GM19372 (cell line): Measurements from ENCODE around the gene TCF3.
"Not testable (repeated sequence)": the region's sequence is repeated elsewhere in the genome, so short reads cannot be mapped to it uniquely, and the experiment has no call there.

Experiments
- ATAC-seq: cut with Tn5 transposase; IDR thresholded peaks from one replicate; pipeline ENCODE4 v1.9.1; 2021; ENCODE audit warnings: mild to moderate bottlenecking, low read depth, moderate library complexity; ENCODE audit not compliant: unreplicated experiment

TCF3 gene

GRCh38 chr19:1652471-1653299, at the start of gene TCF3:
TCF3 (minus strand) TSS chr19:1652615; CDS start chr19:1650248, 2,367 bp downstream.
- ATAC-seq: peak; percentile 74

- ATAC-seq: no peak
These were observed 48.6 kb upstream of the TCF3 start for GRCh38 chr19:1700733-1701663.

DNA sequence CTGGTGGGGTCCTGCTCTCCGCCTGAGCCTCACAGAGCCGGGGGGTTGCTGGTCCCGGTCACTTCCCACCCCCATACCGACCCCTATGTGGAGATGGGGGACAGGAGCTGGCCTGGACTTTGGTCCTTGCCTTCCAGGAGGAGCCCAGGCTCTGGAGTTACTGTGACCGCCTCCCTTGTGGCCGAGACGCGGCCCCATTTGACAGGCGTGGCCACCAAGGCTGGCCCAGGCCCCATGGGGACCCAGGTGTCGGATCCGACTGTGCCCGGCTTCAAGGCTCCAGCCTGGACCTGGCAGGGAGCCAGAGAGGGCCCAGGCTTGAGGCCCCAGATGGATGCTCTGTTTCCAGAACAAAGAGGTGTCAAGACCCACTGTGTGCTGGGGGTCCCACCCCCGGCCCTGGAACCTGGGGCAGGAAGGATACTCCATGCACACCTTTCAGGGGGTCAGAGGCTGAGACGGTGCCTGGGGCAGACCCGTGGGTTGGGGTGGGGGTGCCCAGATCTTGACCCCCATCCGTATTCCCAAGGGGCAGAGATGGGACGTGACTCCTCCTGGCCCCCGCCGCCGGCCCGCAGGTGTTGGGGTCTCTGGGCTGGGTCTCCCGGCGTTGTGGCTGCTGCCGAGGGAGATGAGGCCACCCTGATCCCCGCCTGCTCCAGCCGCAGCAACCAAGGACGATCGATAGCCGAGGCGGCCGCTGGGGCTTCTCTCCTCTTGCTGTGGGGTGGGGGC, 47.8 kb upstream of the TCF3 start:
- no peak for ATAC-seq

DNA sequence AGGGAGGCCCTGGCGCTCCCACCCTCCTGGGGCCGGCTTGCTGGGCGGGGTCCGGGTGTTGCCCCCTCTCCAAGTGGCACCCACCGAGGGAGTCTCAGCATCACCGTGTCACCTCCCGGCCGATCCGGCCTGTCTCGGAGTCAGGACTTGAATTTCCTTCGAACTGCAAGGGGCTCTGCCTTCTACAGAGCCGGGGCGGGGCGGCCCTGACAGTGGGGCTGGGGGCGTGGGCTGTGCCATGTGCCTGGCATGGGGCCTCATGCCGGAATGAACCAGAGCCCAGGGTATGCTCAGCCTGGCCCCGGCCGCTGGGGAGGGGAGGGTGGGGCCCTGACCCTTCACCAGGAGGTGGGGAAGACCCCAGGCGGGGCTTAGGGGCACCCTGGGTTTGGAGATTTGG, 47.0 kb upstream of the TCF3 start:
- ATAC-seq: no peak

DNA sequence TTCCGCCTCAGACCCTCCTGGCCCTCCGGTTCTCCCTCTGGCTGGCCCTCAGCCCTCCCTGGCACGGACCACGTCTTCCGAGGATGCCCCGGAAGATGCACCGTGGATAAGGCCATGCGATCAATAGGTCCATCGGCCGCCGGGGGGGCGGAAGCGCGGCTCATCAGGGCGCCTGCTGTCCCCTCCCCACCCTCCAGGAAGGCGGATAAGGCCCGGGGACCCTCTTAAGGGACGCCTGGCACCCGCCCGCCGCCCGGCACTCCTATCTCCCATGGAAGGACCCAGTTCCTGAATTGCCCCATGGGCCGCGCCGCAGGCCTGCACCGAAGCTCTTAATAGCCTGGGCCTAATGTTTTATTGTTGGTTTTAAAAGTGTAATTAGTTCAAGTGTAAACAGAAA, 46.2 kb upstream of the TCF3 start:
- ATAC-seq: no peak

DNA sequence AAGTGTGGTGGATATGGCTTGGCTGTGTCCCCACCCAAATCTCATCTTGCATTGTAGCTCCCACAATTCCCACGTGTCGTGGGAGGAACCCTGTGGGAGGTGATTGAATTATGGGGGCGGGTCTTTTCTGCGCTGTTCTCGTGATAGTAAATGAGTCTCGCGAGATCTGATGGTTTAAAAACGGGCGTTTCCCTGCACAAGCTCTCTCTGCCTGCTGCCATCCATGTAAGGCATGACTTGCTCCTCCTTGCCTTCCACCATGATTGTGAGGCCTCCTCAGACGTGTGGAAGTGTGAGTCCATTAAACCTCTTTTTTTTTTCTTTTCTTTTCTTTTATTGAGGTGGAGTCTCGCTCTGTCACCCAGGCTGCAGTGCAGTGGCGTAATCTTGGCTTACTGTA, 43.1 kb upstream of the TCF3 start:
- not testable (repeated sequence) for ATAC-seq

DNA sequence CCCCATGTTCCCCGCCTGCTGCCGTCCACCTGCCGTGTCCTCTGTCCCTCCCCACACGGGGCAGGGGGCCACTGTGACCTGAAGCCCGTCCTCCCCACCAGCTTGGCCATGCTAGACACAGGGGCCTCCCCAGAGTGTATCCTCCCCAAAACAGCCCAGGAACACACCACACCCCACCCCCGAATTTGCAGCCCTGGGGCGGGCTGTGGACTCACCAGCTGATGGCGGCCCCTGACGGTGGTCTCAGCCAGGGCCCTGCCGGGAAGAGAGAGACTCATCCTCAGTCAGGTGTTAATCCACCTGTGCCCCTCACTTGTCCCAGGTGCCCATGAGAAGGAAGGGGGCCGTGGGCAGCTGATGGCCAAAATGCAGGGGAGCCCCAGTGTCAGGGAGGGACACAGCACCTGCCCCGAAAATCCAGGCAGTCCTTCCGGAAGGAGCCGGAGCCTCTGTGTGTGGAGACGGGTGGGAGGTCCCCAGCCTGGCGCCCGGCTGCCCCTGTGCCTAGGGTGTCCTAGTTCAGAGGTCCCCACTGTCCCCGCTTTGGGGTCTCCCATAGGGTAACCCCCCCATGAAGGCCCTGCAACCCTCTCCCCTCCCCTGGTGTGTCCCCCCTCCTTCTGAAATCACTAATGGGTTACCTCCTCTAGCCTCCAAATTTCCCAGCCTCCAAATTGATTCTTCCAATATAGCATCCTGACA, 39.3 kb upstream of the TCF3 start:
- ATAC-seq: no peak

- ATAC-seq: no peak
These were observed 38.4 kb upstream of the TCF3 start for GRCh38 chr19:1690699-1691307.

- ATAC-seq: not testable (repeated sequence)
These were observed 33.4 kb upstream of the TCF3 start for GRCh38 chr19:1685785-1686184.

GRCh38 chr19:1685046-1685445, 32.6 kb upstream of the TCF3 start:
- ATAC-seq: no peak

GRCh38 chr19:1684573-1684912, 32.1 kb upstream of the TCF3 start:
- ATAC-seq: no peak

GRCh38 chr19:1683869-1684572, 31.6 kb upstream of the TCF3 start:
- ATAC-seq: no peak

- no peak for ATAC-seq
These were observed 28.6 kb upstream of the TCF3 start for GRCh38 chr19:1680976-1681375.

DNA sequence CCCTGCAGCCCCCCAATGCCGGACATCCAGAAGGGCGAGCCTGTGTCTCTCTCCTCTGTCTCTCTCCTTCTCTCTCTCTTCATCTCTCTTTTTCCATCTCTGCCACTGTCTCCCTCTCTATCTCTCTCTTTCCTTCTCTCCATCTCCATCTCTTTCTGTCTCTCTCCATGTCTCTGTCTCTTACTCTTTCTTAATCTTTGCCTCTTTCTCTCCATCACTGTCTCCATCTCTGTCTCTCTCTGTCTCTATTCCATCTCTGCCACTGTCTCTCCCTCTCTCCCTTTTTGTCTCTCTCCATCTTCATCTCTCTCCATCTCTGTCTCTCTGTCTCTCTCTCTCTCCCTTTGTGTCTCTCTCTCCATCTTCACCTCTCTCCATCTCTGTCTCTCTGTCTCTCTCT, 25.7 kb upstream of the TCF3 start:
- no peak for ATAC-seq

GRCh38 chr19:1676351-1677266, 24.2 kb upstream of the TCF3 start:
- no peak for ATAC-seq

- no peak for ATAC-seq
These were observed 23.4 kb upstream of the TCF3 start for GRCh38 chr19:1675633-1676350.

DNA sequence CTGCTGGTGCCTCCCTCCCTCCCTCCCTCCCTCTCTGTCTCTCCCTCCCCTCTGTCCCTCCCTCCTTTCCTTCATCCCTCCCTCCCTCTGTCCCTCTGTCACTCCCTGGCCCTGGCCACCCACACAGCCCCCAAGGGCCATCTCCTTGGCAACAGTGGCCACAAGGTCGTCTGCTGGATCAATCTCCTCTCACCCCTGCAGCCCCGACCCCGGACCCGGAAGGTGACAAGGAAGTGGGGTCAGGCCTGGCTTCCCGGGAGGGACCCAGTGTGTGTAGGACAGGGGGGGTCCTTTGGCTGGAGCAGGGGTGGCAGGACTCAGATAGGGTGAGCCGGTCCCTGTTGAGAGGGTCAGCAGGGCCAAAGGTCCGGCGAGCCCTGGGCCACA, 21.9 kb upstream of the TCF3 start:
- ATAC-seq: no peak
